Measurements from ENCODE around the gene RAMACL. TPM values are rescaled to one million over a fixed set of nuclear protein-coding genes. Genes with fewer than 3 reads are reported as not detected.

Gene RAMACL
- polyA plus RNA-seq, 1 experiment, result 0.26 TPM

- TF ChIP-seq, protein P1, sequence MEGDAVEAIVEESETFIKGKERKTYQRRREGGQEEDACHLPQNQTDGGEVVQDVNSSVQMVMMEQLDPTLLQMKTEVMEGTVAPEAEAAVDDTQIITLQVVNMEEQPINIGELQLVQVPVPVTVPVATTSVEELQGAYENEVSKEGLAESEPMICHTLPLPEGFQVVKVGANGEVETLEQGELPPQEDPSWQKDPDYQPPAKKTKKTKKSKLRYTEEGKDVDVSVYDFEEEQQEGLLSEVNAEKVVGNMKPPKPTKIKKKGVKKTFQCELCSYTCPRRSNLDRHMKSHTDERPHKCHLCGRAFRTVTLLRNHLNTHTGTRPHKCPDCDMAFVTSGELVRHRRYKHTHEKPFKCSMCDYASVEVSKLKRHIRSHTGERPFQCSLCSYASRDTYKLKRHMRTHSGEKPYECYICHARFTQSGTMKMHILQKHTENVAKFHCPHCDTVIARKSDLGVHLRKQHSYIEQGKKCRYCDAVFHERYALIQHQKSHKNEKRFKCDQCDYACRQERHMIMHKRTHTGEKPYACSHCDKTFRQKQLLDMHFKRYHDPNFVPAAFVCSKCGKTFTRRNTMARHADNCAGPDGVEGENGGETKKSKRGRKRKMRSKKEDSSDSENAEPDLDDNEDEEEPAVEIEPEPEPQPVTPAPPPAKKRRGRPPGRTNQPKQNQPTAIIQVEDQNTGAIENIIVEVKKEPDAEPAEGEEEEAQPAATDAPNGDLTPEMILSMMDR (IDR thresholded peaks at IDR 0.05; ENCODE audit: insufficient read depth, low read depth, low read length), result no peak
- H3K36me3 ChIP-seq (ENCODE audit: control insufficient read depth, insufficient read depth, low read length), result no peaks in the 10 kb centered on the region
- no peak for DNase-seq (ENCODE audit: low read depth)
- H3K4me3 ChIP-seq (ENCODE audit: low read depth, low read length), result no peak overlapping the region
- no peaks in the 10 kb centered on the region for H3K27me3 ChIP-seq (ENCODE audit: control insufficient read depth, insufficient read depth, low read length)
- POLR2A ChIA-PET, result no interaction called here
- CTCF ChIA-PET, result interaction anchor here (0.7 kb wide), 1 partner anchor 35 kb away, joined by 3 read pairs; no protein-coding TSS in a partner anchor
These were observed 44.0 kb upstream of the RAMACL start for GRCh38 chr6:166630462-166630861.

DNA sequence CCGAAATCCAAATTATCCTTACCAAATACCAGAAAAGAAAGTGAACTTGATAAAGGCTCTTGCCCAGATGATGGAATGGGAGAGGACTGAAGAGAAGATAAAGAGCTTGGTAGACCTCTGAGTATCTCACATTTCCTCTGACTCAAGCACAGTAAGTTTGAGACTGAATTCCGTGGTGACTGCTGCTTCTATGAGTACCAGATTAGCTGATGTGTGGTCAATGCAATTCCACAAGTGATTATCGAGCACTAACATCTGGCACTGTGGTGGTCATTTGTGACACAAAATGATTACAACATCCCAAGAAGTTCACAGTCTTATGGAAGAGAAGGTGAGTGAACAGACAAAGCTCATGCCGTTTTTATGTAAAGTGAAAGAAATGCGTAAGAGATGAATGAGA is 43.1 kb upstream of the RAMACL start:
- CTCF ChIA-PET, result no interaction called here
- H3K36me3 ChIP-seq (ENCODE audit: control insufficient read depth, insufficient read depth, low read length), result no peaks in the 10 kb centered on the region
- H3K4me3 ChIP-seq (ENCODE audit: low read depth, low read length), result no peak overlapping the region
- no peaks in the 10 kb centered on the region for H3K27me3 ChIP-seq (ENCODE audit: control insufficient read depth, insufficient read depth, low read length)
- POLR2A ChIA-PET, result no interaction called here
- TF ChIP-seq, protein P1 (IDR thresholded peaks at IDR 0.05; ENCODE audit: insufficient read depth, low read depth, low read length), result no peak
- DNase-seq (ENCODE audit: low read depth), result no peak

DNA sequence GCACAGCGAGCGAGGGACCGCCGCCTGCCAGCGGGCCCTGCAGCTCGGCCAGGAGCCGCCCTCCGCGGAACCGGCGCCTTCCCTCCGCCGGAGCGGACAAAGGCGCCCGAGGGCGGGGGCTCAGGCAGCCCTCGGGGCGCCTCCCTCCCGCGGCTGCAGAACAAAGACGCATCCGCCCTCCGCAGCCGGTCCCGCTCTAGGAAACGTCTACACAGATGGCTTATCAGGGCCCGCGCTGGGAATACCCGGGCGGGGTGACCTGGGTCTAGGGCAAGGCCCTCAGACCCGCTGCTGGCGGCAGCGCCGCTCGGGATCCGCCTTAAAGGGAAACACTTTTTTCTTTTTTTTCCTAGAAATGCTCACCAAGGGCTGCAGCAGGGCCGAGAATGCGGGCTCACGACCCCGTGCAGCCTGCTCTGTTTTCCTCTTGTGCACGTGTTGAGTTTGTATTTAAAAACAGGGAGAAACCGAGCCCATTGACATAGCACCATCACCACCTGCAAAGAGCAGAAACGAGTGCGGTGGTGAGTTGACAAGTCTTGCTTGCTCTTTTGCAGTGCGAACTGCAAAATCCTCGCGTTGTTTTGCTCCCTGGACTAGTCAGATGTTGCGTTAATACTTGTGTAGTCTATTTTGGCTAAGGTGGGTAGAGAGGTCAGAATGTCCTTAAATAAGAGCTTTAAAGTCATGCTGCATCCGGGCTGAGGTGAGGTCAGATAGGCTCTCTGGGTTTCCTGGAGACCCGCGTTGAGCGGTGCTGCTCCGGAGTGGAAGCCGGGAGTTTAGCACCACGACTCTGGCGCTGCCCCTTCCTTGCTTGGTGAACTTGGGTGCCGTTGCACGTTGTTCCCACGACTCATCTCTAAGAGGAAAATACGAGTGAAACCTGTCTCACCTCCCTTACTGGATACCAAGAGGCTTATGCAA is 41.7 kb upstream of the RAMACL start:
- H3K4me3 ChIP-seq (ENCODE audit: low read depth, low read length), result peak overlapping the region; percentile 54
- no peak for DNase-seq (ENCODE audit: low read depth)
- TF ChIP-seq, protein P1 (IDR thresholded peaks at IDR 0.05; ENCODE audit: insufficient read depth, low read depth, low read length), result no peak
- no peaks in the 10 kb centered on the region for H3K36me3 ChIP-seq (ENCODE audit: control insufficient read depth, insufficient read depth, low read length)
- H3K27me3 ChIP-seq (ENCODE audit: control insufficient read depth, insufficient read depth, low read length), result no peaks in the 10 kb centered on the region
- POLR2A ChIA-PET, result interaction anchor here (0.7 kb wide), 1 partner anchor 45 kb away, joined by 3 read pairs; no protein-coding TSS in a partner anchor
- CTCF ChIA-PET, result no interaction called here

- POLR2A ChIA-PET, result interaction anchor here (0.7 kb wide), 1 partner anchor 45 kb away, joined by 3 read pairs; no protein-coding TSS in a partner anchor
- TF ChIP-seq, protein P1 (IDR thresholded peaks at IDR 0.05; ENCODE audit: insufficient read depth, low read depth, low read length), result no peak
These were observed 40.8 kb upstream of the RAMACL start, which contains the start of gene RPS6KA2 for GRCh38 chr6:166627033-166627874. TSS of gene RPS6KA2 (minus strand) at chr6:166627251. CDS start at chr6:166627019, 232 bp downstream.

More at GRCh38 chr6:166627033-166627874, 40.8 kb upstream of the RAMACL start, which contains the start of gene RPS6KA2:
- H3K36me3 ChIP-seq (ENCODE audit: control insufficient read depth, insufficient read depth, low read length), result no peaks in the 10 kb centered on the region
- CTCF ChIA-PET, result interaction anchor here (1.0 to 1.5 kb wide), 3 partner anchors 30 to 138 kb away, joined by 4 to 6 read pairs (median 4); no protein-coding TSS in a partner anchor
- peak; percentile 98 for DNase-seq (ENCODE audit: low read depth)
- H3K27me3 ChIP-seq (ENCODE audit: control insufficient read depth, insufficient read depth, low read length), result no peaks in the 10 kb centered on the region
- peak within 1 kb of the TSS; percentile 73 for H3K4me3 ChIP-seq (ENCODE audit: low read depth, low read length)

Measured in BJ (cell line).